NCI-H226 (cell line): ENCODE measurements around the gene NOXO1.

Experiments
- DNase-seq: peaks from one replicate; pipeline ENCODE4 v3.0.0-alpha.2; 2015

The NOXO1 gene

GRCh38 chr16:2009791-2010510 is 28.7 kb upstream of the NOXO1 start, which contains the start of gene ZNF598:
ZNF598 (minus strand) TSS chr16:2009821.
- DNase-seq = peak; percentile 82

- no peak for DNase-seq
These were observed 28.0 kb upstream of the NOXO1 start for GRCh38 chr16:2009164-2009711.

GRCh38 chr16:2008631-2009163 is 27.4 kb upstream of the NOXO1 start:
- DNase-seq = no peak

DNA sequence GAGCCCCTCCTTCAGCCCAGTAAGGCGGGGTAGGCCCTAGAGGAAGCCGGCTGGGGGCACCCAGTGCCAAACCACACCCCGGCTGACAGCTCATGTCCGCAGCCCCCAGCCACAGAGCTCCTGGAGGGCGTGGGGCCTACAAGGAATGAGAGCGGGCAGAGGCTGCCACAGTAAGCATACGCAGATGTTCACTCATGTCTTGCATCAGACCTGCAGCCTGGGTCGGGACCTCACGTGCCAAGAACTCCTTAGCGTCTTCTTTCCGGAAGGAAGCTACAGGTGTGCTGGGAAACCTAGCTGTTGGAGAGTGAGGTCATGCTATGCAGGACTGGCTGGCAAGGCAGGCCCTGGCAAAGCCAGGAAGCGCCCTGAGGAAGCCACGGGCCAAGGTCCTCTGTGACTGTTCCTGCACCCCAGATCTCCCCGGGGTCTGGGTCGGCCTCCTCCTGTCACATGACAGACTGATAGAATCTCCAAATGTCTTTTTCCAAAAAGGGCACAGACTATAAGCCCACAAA is 26.8 kb upstream of the NOXO1 start:
- DNase-seq = peak; percentile 97

DNA sequence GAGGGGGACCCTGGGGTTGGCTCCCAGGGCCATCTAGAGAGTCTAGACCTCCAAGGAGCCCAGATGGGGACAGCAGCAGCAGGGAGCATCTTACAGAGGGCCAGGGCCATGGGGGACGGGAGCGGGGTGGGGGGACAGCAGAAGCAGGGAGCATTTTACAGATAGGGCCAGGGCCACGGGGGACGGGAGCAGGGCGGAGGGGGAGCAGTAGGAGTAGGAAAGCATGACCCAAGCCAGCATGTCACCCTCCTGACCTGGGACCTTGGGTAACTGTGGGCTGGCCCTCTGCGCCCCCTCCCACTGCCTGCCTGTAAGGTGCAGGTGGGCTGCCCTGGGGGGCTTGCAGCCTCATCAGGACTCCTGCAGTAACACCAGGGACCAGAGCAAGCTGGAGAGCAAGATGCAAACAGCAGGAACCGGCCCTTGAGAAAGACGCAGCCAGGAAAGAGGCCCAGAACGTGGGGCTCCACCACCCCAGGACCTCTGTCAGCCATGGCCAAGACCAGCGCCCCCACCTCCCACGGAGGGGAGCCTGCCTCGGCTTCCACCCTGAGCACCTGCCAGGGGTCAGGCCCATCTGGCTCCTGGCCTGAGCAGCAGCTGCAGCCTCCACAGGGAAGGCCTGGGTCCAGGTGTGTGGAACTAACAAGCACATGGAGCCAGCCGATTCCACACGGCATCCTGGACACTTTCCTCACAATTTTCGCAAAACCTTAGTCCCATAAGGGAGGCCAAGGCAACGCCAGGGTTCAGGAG is 26.0 kb upstream of the NOXO1 start:
- no peak for DNase-seq

DNA sequence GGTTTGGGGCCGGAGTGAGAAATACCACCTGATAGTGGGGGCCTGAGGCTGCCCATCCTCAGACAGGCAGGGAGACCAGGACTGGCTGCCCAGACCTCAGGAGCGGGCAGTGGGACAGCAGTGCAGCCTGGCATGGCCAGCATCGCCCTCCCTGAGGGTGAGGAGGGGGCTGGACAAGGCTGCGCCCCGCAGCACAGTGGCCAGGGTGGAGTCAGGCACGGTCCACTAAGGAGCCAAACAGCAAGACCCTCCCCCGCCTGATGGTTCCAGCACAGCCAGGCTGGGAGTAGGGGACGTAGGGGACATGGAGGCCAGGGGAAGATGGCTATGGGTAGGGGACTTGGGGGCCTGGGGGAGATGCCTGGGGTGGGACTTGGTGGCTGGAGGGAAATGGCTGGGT is 25.0 kb upstream of the NOXO1 start:
- no peak for DNase-seq

GRCh38 chr16:2005646-2006045 is 24.4 kb upstream of the NOXO1 start:
- no peak for DNase-seq

DNA sequence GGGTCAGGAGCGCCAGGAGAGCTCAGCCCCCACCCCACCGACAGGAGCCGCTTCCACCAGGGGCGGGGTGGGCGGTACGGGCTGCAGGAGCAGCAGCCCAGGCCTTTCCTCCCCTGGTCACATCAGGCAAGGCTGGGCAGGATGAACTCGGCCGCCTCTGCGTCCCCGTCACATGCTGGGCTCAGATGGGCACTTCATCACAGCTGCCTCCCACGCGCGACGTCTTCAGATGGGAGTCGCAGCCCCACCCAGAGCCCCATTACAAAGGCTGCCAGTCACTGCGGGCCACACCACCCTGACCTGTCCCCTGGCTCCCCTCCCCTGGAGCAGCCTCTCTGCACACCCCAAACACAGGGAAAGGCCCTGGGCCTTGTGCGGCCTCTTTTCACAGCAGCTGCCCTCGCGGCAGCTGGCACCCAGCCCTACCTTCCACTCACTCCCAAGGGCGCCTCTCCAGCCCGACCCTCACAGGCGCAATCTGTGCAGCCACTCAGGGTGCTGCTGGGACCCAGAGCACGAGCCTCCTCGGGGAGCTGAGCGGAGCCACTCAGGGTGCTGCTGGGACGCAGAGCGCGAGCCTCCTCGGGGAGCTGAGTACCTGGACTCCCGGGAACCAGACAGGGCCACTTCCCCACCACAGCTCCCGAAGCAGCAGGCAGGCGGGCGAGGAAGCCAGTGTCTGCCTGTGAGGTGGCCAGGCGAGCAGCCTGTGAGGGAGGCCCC is 23.7 kb upstream of the NOXO1 start:
- DNase-seq = no peak

- peak; percentile 51 for DNase-seq
These were observed 22.8 kb upstream of the NOXO1 start for GRCh38 chr16:2003827-2004641.

- DNase-seq = no peak
These were observed 22.1 kb upstream of the NOXO1 start for GRCh38 chr16:2003231-2003826.

DNA sequence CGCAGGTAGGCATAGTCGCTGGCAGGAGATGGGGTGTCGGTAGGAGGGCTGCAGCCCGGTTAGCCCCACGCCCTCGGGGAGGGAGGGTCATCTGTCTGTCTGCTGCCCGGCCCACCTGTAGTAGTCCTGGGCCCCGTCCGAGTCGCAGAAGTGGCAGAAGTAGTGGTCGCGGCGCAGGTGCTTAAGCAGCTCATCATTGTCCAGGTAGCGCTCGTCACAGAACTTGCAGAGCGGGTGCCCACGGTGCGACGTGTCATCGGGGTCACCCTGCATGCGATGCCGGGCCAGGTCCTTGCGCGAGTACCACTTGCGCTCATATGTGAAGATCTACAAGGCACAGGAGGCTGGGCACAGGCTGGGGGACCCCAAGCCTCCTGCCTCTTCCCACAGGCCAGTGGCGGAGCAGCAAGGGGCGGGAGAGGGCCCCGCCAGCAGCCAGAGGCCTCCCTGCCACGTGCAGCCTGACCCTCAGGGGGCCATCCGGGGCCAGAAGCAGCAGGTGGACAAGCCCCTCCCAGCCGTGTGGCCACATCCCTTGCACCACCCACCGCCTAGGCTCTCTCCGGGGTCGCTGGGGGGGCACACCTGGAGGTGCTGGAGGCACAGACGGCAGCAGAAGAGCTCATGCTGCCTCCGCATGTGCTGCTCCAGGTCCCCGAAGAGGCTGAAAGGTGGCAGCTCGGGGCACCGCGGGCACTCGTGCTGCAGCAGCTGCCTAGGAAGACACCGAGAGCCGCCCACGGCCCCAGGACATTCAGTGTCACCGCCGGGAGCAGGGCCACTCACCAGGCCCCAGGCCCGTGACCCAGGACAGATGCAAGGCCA is 21.3 kb upstream of the NOXO1 start:
- DNase-seq = no peak

GRCh38 chr16:2001456-2002355 is 20.4 kb upstream of the NOXO1 start:
- no peak for DNase-seq

DNA sequence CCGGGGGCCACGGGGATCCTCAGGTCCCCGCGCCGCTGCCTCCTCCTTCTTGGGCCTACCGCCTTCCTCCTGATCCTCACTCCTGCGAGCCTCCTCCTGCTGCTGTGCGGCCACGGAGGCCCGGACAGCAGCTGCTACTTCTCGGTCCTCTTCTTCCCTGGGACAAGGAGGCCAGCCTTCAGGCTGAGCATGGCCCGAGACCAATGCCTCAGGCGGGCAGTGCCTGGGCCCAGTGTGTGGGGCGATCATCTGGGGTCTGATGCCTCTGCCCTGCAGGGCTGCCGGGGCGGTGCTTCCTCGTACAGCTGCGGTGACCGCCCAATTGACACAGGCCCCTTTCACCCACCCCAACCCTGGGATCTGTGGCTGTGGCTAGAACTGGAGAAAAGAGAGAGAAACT is 19.8 kb upstream of the NOXO1 start:
- DNase-seq = no peak

- no peak for DNase-seq
These were observed 18.7 kb upstream of the NOXO1 start for GRCh38 chr16:1999866-2000514.

DNA sequence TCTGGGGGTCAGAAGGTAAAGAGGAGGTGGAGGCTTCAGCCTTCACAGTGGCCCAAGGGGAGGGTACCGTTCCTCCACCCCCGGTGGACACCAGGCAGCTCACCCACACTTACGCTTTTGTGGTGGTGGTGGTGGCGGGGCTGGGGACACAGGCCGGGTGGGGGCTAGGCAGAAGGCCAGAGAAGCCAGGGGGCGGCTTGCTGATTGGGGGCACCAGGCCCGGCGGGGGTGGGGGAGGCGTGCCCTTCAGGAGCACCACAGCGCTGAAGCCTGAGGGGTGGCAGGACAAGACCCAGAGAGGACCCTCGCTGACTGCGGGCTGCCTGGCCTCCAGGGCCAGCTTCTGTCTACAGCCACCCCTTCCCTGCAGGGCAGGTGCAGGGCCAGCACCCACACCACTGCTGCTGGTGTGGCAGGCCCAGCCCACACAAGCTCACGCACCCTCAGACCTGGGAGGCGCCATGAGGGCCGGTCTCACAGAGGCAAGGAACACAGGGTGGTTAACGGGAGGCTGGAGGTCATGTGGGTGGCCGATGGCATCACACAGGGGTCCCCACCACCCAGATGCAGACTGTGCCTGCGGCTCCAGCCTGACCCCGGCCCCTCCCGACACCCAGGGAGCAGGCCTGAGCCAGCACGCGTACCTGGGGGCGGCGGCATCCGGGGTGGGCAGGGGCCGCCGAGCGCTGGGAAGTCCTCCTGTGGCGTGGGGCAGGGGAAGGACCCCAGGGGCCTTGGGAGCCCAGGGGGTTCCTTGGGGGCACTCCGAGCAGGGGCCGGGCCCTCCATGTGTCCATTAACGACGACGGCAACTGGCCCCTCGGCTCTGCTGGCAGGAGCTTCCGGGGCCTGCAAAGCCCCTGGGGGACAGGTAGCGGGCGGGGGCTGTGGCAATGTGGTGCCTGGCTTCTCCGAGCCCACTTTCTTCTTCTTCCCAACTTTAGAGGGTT is 17.9 kb upstream of the NOXO1 start:
- no peak for DNase-seq

GRCh38 chr16:1998360-1998835 is 17.1 kb upstream of the NOXO1 start:
- DNase-seq = no peak

DNA sequence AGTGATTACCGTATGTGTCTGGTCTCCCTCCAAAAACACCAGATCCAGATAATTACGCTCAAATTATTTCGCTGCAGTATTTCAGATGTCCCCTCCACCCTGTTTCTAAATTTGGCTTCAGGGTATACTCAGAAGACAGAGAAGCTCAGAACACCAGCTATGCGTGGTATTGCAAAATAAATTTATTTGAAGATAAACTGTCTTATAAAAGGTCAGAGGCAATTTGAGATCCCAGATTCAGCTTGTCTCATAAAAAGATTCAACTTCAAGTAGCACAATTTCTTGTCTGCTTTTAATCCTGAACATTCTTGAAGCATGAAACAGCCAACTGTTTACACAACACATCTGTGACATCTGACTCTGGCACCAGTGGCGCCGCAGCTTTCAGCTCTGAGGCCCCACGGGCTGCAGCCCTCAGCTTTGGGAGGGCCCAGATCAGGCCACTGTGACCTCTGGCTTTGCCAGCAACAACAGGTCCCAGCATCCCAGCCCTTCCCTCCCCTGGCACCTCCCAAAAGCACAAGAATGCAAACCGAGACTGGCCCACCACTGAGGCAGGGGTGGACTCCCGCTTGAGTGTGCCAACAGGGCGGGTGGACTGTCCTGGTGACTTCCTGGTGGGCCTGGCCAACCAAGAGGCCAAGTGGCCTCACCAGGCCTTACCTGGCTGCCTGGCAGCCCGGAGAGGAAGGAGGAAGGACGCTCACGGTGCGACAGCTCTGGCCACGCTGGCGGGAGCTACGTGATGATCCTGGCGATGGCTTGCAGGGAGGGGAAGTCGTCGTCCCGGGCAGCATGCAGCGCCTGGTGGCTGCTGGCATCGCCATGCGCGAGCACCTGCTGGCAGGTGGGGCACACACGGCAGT is 16.5 kb upstream of the NOXO1 start:
- DNase-seq = no peak
